GM21423 (cell line): ENCODE data around the gene ZC3H11A.
"Not testable (repeated sequence)": the region's sequence is repeated elsewhere in the genome, so short reads cannot be mapped to it uniquely, and the experiment has no call there.

Source experiments
- ATAC-seq: cut with Tn5 transposase; IDR thresholded peaks from one replicate; pipeline ENCODE4 v1.9.1; 2021; ENCODE audit warnings: mild to moderate bottlenecking, moderate library complexity; ENCODE audit not compliant: unreplicated experiment

ZC3H11A gene

GRCh38 chr1:203795441-203796235, at the start of gene ZC3H11A, which contains the start of gene ZBED6:
Gene ZC3H11A, plus strand, starts transcription at chr1:203795623. Its CDS starts 21,448 bp downstream, at chr1:203817071.
Gene ZBED6, plus strand, starts transcription at chr1:203795623. Its CDS starts 1,900 bp downstream, at chr1:203797523.
- ATAC-seq, result peak; percentile 97

- ATAC-seq, result no peak
Measured at GRCh38 chr1:203746281-203746680, 49.1 kb upstream of the ZC3H11A start.

- ATAC-seq, result no peak
Measured at GRCh38 chr1:203751051-203751450, 44.4 kb upstream of the ZC3H11A start.

GRCh38 chr1:203751618-203752361, 43.6 kb upstream of the ZC3H11A start:
- ATAC-seq, result not testable (repeated sequence)

DNA sequence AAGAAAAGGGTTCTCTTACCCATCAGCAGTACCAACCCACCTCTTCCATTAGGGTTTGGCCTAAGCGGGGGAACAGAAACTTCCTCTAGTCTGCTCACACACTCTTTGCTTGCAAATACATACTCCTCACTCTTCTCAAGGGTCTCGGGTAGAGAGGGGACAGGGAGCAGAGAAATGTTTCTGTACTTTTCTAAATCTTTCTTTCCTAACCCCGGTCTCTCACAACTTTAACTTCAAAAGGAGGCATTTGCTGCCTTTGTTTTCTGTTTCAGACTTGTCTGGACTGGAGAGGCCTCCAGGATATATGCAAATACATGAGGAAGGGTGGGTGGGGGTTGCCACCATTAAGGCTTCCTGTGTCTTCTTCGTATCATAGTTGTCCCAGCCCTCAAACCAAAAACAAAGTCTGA, 41.0 kb upstream of the ZC3H11A start:
- ATAC-seq, result no peak

- ATAC-seq, result no peak
Measured at GRCh38 chr1:203756036-203756435, 39.4 kb upstream of the ZC3H11A start.

- not testable (repeated sequence) for ATAC-seq
Measured at GRCh38 chr1:203758749-203759148, 36.7 kb upstream of the ZC3H11A start.

DNA sequence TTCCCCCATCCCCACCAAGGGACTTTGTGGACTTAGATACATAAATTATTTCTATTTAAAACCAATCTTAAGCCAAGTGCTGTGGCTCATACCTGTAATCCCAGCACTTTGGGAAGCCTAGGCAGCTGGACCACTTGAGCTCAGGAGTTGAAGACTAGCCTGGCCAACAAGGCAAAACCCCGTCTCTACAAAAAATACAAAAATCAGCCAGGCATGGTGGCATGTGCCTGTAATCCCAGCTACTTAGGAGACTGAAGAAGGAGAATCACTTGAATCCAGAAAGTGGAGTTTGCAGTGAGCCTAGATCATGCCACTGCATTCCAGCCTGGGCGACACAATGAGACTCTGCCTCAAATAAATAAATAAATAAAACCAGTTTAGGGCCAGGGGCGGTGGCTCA, 34.9 kb upstream of the ZC3H11A start:
- no peak for ATAC-seq

DNA sequence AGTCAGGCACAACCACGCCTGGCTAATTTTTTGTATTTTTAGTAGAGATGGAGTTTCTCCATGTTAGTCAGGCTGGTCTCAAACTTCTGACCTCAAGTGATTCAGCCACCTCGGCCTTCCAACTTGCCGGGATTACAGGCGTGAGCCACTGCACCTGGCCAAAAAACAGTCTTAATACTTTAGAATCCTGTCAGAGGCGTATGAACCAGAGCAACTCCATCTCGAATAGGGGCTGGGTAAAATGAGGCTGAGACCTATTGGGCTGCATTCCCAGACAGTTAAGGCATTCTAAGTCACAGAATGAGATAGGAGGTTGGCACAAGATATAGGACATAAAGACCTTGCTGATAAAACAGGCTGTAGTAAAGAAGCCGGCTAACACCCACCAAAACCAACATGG, 33.5 kb upstream of the ZC3H11A start:
- ATAC-seq, result not testable (repeated sequence)

GRCh38 chr1:203763505-203763904, 31.9 kb upstream of the ZC3H11A start:
- ATAC-seq, result no peak

- no peak for ATAC-seq
Measured at GRCh38 chr1:203764105-203765028, 31.1 kb upstream of the ZC3H11A start.

DNA sequence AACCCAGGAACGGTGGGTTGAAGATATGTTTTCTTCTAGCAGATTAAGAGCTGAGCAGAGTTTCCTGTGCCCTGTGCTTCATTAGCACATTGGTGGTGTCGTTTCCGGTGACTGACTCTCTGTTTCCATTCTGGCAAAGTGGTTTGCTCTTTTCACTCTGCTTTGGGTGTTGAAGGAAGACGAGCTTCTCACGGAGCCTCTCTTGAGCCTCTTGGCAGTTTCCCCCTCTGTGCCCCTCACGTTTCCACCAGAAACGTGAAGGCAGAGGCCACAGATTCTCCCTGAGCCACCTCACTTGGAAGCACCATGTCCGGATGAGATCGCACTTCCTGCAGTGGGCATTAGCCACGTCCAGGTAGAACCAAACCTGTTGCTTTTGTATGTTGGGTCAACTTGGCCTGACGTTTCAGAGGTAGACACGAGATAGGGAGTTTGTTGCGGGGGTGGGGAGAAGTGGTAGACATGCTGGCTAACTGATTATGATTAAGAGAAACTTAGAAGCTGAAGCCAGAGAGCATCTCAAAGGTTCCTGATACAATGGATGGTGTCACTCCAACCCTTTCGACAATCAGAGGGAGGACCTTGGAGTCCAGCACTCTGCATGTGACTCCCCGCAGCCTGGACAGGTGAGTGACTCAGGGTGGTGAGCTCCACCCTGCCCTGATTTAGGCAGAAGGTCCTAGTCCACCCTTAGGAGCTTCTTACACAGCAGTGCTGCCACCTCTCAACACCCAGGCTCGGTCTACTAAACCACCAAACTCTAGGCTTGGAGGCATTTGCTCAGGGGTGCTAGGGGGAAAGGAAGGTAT, 30.2 kb upstream of the ZC3H11A start, which contains the start of gene LAX1:
TSS of gene LAX1 (plus strand) at position 155 of the 809 bp plus-strand sequence. CDS start at position 538, 383 bp downstream.
- no peak for ATAC-seq

- no peak for ATAC-seq
Measured at GRCh38 chr1:203768256-203768655, 27.2 kb upstream of the ZC3H11A start.

DNA sequence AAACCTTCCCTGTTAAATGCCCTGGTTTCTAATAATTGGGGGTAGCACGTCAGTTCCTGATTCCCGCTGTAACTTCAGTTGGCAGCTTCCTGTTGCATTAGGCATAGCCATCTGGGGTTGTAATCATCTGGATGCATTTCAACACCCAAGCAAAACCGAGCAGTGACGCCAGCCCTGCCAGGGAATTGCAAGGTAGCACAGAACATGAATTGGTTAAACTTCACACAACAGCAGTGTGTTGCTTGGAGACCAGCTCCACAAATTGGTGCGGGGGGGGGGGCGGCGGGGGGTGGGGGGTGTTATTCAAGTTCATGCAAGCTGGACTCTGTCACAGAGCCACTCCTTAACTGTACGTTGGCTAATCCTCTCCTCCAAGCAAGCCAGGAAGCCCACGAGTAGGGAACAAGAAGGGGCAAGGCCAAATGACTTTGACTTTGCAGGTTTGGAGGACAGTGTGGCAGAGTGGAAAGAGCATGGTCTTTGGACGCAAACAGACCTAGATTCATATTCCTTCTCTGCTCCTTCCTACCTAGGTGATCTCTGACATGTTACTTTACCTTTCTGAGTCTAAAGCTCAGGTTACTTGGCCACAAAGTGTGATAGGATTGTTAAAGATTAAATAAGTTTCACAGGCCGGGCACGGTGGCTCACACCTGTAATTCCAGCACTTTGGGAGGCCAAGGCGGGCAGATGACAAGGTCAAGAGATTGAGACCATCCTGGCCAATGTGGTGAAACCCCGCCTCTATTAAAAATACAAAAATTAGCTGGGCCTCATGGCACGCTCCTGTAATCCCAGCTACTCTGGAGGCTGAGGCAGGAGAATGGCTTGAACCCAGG, 25.7 kb upstream of the ZC3H11A start:
- no peak for ATAC-seq

GRCh38 chr1:203771901-203772301, 23.5 kb upstream of the ZC3H11A start:
- ATAC-seq, result no peak

DNA sequence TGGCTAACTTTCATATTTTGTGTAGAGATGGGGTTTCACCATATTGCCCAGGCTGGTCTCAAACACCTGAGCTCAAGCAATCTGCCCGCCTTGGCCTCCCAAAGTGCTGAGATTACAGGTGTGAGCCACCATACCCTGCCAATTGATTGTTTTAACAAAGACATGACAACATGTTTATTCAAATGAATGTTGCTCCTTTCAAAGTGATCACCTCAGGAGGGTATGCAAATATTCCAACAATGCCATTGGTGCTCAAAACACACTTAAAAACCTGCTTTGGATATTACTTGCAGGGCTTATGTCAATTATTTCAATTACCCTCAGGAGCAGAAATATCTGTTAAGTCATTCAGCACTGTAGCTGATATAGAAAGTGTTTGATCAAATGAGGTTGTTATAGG, 22.6 kb upstream of the ZC3H11A start:
- ATAC-seq, result no peak

DNA sequence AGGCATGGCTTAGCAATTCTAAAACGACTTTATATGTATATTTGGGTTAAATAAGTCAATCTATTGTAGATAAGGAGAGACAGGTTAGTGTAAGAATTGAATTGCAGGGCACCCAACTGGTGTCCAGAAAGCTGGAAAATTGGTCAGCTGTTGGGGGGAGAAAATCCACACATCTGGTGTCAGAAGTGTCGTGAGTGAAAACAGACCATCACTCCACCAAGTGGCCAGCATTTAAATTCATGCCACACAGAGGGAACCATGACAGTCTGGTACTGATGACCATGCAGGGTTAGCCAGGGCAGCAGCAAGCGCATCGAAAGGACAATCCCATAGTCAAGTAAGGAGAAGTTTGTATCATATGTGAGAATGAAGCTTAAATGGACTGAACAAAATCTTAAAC, 18.8 kb upstream of the ZC3H11A start:
- ATAC-seq, result no peak

DNA sequence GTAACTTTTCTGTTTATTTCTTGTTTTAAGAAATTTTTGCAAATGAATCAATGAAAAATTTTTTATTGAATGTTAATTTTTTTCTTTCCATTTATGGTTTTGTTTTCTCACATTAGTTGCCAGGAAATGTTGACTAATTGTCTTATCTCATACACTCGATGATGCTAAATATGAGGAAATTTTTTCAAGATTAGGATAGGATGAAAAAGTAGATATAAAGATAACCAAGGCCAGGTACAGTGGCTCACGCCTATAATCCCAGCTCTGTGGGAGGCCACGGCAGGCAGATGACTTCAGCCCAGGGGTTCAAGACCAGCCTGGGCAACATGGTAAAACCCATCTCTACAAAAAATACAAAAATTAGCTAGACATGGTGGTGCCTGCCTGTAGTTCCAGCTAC, 17.8 kb upstream of the ZC3H11A start:
- no peak for ATAC-seq

- no peak for ATAC-seq
Measured at GRCh38 chr1:203778146-203778545, 17.3 kb upstream of the ZC3H11A start.
